ENCODE data around the gene ABCB4. TPM values are rescaled to one million over a fixed set of nuclear protein-coding genes. Genes with fewer than 3 reads are reported as not detected.

Gene ABCB4
- polyA plus RNA-seq, 3 donors from 2014 or later = 0.17 to 0.53 TPM; not detected in 1

DNA sequence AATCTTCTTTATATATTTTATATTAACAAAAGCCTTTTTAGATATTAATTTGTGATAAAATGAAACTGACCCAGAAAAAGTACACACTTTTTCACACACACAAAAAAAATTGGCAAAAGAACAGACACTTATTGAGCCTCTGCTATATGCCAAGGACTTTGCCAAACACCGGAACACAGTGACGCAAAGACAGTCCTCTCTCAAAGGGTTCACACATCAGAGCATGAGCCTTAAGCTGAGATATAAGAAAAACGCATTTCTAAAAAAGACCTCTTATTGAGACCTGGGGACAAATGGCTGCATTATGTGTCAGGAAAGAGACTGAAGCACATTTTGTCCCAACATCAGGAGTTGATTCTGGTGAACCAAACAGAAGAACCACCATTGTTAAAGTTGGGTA lies 24.0 kb upstream of the ABCB4 start:
- Mint-ChIP-seq H3K9me3 (no peaks in the 10 kb centered on the region), H3K4me3 (no peak overlapping the region), H3K36me3 (peaks cover 18 to 22% (median 20%) of the 10 kb centered on the region in 3 donors), H3K27me3 (ENCODE audit: low read depth in 3 of 3) (peaks cover 0 to 5% (median 3%) of the 10 kb centered on the region in 3 donors), H3K4me1 (no peaks in the 10 kb centered on the region), H3K27ac (no peak overlapping the region)
- no peak for DNase-seq

DNA sequence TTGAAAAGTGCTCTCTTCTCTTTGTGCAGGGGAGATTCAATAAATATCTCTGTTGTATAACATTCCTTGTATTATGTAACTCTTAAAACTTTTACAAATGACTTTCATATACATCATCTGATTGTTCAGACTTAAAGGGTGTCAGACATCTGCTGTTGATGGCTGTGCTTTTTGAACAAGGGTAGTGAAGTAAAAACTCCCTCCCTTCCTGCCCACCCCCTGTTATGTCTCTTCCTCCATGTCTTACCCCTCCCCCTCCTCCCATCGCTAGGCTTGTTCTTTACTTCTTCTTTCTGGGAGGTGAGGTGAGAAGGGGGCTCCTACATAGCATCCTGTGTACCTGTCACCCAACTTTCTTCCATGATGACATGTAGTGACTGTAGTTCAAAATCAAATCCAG lies 23.4 kb upstream of the ABCB4 start:
- no peak for DNase-seq
- no peaks in the 10 kb centered on the region for H3K9me3 Mint-ChIP-seq
- H3K27ac Mint-ChIP-seq = no peak overlapping the region
- H3K27me3 Mint-ChIP-seq (ENCODE audit: low read depth in 3 of 3) = peaks cover 0 to 5% (median 3%) of the 10 kb centered on the region in 3 donors
- H3K36me3 Mint-ChIP-seq = peaks cover 17 to 20% (median 18%) of the 10 kb centered on the region in 3 donors
- H3K4me3 Mint-ChIP-seq = no peak overlapping the region
- H3K4me1 Mint-ChIP-seq = no peaks in the 10 kb centered on the region

DNA sequence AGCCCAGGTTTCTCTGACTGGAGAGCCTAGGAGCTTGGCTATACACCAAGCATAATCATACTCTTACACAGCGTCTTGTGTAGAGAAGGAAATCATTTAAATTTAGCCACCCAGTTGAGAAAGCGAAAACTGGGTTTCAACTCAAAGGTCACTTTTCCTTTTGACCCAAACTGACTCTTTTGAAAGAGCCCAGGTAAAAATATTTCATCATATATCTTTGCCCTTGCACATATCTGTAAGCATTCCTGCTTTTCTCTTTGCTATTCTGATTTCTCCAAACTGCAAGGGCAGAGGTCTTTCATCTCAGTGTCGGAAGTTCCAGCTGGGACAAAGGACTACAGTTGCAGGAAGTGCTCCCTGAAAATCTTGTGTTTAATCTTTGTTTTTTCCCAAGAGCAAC lies 22.0 kb upstream of the ABCB4 start:
- Mint-ChIP-seq H3K4me1 (no peaks in the 10 kb centered on the region), H3K27ac (no peak overlapping the region)

DNA sequence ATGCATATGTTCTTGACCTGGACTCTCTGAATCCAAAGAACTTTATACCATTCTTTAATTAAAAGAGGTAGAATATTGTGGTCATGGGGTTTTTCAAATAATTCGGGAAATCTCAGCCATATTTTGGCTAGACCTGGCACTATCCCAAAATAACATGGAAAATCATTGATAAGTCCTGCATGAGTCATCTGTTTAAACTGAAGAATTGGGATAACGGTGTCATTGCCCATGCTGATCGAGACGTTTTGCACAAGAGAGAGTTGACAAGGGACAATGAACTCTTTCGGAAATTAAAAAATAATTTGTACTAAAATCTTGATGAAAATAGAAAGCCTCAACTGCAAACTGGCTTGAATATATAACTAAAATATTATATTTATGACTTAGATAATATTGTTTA lies 19.9 kb upstream of the ABCB4 start:
- Mint-ChIP-seq H3K27ac (no peak overlapping the region), H3K36me3 (peaks cover 5 to 8% (median 7%) of the 10 kb centered on the region in 3 donors), H3K9me3 (peaks cover 0 to 2% (median 0%) of the 10 kb centered on the region in 6 donors), H3K4me1 (no peaks in the 10 kb centered on the region), H3K27me3 (ENCODE audit: low read depth in 3 of 3) (peaks cover 0 to 5% (median 3%) of the 10 kb centered on the region in 3 donors), H3K4me3 (no peak overlapping the region)
- no peak for DNase-seq

More for the DNA sequence above, 22.0 kb upstream of the ABCB4 start:
- H3K36me3 Mint-ChIP-seq = peaks cover 13 to 20% (median 16%) of the 10 kb centered on the region in 3 donors
- H3K27me3 Mint-ChIP-seq (ENCODE audit: low read depth in 3 of 3) = peaks cover 0 to 5% (median 3%) of the 10 kb centered on the region in 3 donors
- no peak overlapping the region for H3K4me3 Mint-ChIP-seq
- DNase-seq = no peak
- no peaks in the 10 kb centered on the region for H3K9me3 Mint-ChIP-seq

DNA sequence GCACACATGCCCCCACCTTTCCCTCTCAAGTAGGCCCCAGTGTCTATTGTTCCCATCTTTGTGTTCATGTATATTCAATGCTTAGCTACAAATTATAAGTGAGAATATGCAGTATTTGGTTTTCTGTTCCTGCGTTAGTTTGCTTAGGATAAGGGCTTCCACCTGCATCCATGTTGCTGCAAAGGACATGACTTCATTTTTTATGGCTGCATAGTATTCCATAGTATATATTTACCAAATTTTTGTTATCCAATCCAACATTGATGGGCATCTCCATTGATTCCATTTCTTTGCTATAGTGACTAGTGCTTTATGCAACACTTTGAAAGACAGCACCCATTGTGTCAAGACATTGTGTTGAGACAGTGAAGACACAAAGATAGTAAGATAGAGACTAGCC lies 19.0 kb upstream of the ABCB4 start:
- no peak for DNase-seq
- Mint-ChIP-seq H3K9me3 (peaks cover 0 to 2% (median 0%) of the 10 kb centered on the region in 6 donors), H3K36me3 (peaks cover 0 to 3% (median 0%) of the 10 kb centered on the region in 3 donors), H3K27ac (no peak overlapping the region), H3K4me3 (no peak overlapping the region), H3K4me1 (no peaks in the 10 kb centered on the region), H3K27me3 (ENCODE audit: low read depth in 3 of 3) (peaks cover 0 to 3% (median 3%) of the 10 kb centered on the region in 3 donors)

DNA sequence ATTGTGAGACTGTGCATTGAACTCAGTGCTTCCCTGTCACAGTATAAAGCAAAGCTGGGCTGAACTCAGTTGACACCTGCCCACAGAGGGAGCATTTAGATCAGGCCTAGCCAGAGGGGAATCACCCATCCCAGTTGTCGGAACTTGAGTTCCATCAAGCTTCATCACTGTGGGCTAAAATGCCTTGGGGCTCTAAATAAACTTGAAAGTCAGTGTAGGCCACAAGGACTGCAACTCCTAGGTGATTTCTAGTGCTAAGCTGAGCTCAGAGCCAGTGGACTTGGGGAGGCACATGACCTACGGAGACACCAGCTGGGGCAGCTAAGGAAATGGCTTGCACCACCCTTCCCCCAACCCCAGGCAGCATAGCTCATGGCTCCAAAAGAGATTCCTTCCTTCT lies 7.7 kb upstream of the ABCB4 start:
- H3K27ac Mint-ChIP-seq = no peak overlapping the region
- peaks cover 0 to 2% (median 0%) of the 10 kb centered on the region in 6 donors for H3K9me3 Mint-ChIP-seq
- H3K4me3 Mint-ChIP-seq = no peak overlapping the region
- H3K4me1 Mint-ChIP-seq = no peaks in the 10 kb centered on the region
- peaks cover 5 to 7% (median 7%) of the 10 kb centered on the region in 3 donors for H3K27me3 Mint-ChIP-seq (ENCODE audit: low read depth in 3 of 3)
- H3K36me3 Mint-ChIP-seq = no peaks in the 10 kb centered on the region
- no peak for DNase-seq

DNA sequence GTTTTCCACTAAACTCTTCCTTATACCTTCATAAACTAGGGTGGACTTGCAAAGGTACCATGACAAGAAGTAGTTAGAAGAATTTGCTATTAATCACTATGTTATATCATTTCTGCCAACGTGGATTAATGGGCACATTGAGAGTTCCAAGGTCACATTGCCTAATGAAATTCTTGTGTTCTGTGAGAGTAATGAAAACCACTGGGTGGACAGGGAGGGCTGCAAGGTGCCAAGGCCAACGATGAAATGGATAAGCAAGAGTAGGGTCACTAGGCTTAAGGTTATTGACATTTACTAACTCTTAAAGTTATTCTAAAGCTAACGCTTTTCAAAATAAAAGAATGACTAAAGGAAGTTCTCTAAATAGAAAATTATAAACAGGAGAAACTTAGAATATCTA lies 6.6 kb upstream of the ABCB4 start:
- DNase-seq = no peak
- Mint-ChIP-seq H3K27ac (no peak overlapping the region), H3K27me3 (ENCODE audit: low read depth in 3 of 3) (peaks cover 5 to 14% (median 10%) of the 10 kb centered on the region in 3 donors), H3K4me3 (no peak overlapping the region), H3K9me3 (peaks cover 0 to 2% (median 0%) of the 10 kb centered on the region in 6 donors), H3K4me1 (no peaks in the 10 kb centered on the region), H3K36me3 (no peaks in the 10 kb centered on the region)

DNA sequence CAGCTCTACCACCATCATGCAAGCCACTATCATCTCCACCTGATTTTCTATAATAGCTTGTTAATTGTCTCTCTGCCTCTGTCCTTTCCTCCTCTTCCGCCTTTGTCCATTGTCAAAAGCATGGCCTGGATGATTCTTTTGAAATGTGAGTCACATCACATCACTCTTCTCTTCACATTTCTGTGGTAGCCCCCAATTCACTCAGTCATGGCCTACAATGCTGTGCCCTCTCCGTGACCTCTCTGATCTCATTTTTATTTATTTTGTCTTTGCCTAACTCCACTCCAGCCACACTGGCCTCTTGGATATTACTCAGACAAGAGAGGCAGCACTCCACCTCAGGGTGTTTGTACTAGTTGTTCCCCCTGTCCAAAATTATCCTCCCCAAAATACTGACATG lies 4.9 kb upstream of the ABCB4 start:
- H3K27ac Mint-ChIP-seq = no peak overlapping the region
- peaks cover 4 to 19% (median 13%) of the 10 kb centered on the region in 3 donors for H3K27me3 Mint-ChIP-seq (ENCODE audit: low read depth in 3 of 3)
- no peak overlapping the region for H3K4me3 Mint-ChIP-seq
- H3K36me3 Mint-ChIP-seq = no peaks in the 10 kb centered on the region
- H3K4me1 Mint-ChIP-seq = peaks cover 4 to 7% of the 10 kb centered on the region in 2 donors
- DNase-seq = no peak
- peaks cover 0 to 2% (median 0%) of the 10 kb centered on the region in 6 donors for H3K9me3 Mint-ChIP-seq

DNA sequence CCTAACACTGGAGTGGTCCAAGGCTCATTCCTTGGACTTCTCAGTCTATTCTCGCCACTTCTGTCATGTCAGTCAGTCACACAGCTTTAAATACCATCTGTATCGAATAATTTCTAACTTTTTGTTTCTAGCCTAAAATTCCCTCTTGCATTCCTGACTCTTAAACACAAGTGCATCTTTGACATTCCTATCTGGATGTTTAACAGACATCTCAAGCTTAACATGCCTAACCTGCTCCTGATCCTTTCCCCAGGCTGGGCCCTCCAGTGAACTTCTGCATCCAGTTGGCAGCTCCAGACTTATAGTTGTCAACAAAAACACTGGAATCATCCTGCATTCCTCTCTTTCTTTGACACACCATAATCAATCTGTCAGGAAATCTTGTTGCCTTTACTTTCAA lies 4.5 kb upstream of the ABCB4 start:
- DNase-seq = no peak
- Mint-ChIP-seq H3K4me1 (peaks cover 7 to 10% of the 10 kb centered on the region in 2 donors), H3K36me3 (no peaks in the 10 kb centered on the region), H3K4me3 (no peak overlapping the region), H3K9me3 (peaks cover 0 to 2% (median 0%) of the 10 kb centered on the region in 6 donors), H3K27me3 (ENCODE audit: low read depth in 3 of 3) (peaks cover 4 to 21% (median 14%) of the 10 kb centered on the region in 3 donors), H3K27ac (no peak overlapping the region)

DNA sequence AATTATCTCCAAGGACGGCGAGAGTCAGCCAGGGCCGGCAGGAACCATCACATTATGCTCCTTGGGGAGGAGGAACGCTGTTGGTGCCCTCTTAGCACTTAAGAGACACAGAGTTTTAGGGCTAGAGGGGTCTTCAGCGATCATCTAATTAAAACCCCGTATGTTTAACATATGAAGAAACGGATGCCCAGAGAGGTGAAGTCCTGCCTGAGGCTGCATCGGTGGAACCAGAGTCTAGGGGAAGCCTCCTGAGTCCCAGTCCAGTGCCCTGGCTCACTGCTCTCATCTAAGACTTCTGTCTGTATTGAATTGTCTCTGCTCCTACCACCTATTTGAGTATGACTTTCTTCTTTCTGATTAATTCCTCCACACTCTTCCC lies 688 bp upstream of the ABCB4 start:
- peaks cover 13 to 17% of the 10 kb centered on the region in 2 donors for H3K4me1 Mint-ChIP-seq
- H3K9me3 Mint-ChIP-seq = no peaks in the 10 kb centered on the region
- peak overlapping the region; percentile 16 to 67 (median 43) for H3K4me3 Mint-ChIP-seq
- no peaks in the 10 kb centered on the region for H3K36me3 Mint-ChIP-seq
- no peak overlapping the region for H3K27ac Mint-ChIP-seq
- H3K27me3 Mint-ChIP-seq (ENCODE audit: low read depth in 3 of 3) = peaks cover 2 to 29% (median 11%) of the 10 kb centered on the region in 3 donors
- DNase-seq = no peak

DNA sequence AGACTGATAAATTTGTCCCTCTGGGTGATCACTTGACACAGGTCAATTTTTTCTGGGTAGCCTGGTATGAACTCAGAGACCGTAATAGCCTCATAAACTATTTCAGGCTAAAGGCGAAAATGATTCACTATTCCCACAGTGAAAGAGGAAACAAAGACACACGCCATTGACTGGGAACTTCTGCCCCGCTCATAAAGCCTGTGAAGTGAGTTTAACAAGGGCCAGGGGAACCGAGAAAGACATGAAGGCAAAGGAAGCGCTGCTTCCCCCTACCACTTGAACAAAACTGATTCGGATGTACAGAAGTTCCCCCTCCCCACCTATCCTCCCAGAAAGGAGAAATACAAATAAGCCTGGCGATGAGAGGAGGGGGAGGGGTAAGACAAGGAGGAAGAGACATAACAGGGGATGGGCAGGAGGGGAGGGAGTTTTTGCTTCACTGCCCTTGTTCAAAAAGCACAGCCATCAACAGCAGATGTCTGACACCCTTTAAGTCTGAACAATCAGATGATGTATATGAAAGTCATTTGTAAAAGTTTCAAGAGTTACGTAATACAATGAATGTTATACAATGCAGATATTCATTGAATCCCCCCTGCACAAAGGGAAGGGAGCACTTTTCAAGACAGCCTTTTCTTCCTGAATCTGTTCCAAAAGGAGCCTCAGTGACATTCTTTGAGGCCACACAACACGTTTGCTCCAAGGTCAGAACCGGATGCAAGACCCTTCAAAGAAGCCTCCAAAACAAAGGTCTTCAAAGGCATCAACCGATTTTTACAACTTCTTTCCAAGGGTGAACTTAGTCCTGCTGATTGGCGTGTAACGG lies 734 bp downstream of the ABCB4 start:
- no peaks in the 10 kb centered on the region for H3K36me3 Mint-ChIP-seq
- H3K4me1 Mint-ChIP-seq = peaks cover 13 to 17% of the 10 kb centered on the region in 2 donors
- peak overlapping the region; percentile 42 to 63 (median 58) for H3K4me3 Mint-ChIP-seq
- no peak overlapping the region for H3K27ac Mint-ChIP-seq
- peaks cover 0 to 3% (median 0%) of the 10 kb centered on the region in 6 donors for H3K9me3 Mint-ChIP-seq
- peaks cover 2 to 31% (median 11%) of the 10 kb centered on the region in 3 donors for H3K27me3 Mint-ChIP-seq (ENCODE audit: low read depth in 3 of 3)
- DNase-seq = peak in 1 of 3 donors; percentile 6

DNA sequence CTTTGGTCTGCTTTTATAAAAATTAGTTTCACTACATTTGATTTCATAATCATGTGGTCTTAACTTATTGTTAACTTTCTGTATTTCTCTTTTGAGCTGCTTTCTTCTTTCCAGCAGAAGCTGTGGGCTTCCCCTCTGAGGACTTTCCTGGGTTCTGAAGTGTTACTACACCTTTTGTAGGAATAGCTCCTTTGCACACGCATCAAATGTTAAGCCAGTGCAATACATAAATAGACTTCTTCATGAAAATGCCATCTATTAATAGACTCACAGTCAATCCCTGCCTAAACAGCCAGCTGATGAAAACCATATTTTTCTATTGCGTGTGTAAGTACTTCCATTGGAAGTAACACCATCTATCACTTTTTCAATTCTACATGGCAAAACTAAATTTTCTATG lies 1.5 kb downstream of the ABCB4 start:
- DNase-seq = no peak
- H3K27me3 Mint-ChIP-seq (ENCODE audit: low read depth in 3 of 3) = peaks cover 2 to 35% (median 11%) of the 10 kb centered on the region in 3 donors
- no peaks in the 10 kb centered on the region for H3K36me3 Mint-ChIP-seq
- no peak overlapping the region for H3K27ac Mint-ChIP-seq
- H3K4me3 Mint-ChIP-seq = no peak overlapping the region
- H3K9me3 Mint-ChIP-seq = peaks cover 0 to 3% (median 0%) of the 10 kb centered on the region in 6 donors
- peaks cover 13 to 17% of the 10 kb centered on the region in 2 donors for H3K4me1 Mint-ChIP-seq

DNA sequence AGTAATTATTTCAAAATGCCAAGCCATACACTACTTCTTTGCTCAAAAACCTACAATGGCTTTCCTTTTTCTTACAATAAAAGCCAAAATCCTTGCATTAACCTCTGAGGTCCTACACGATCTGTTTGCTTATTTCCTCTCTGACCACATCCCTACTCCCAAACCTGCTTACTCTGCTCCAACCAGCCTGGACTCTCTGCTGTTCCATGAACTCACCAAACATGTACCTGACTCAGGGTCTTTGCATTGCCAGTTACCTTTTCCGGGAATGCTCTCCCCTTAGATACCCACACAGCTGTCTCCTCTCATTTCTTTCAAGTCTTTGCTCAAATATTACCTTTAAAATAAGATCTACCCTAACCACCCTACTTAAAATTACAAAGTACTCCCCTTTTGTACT lies 2.3 kb downstream of the ABCB4 start:
- Mint-ChIP-seq H3K4me3 (no peak overlapping the region), H3K36me3 (no peaks in the 10 kb centered on the region), H3K27ac (no peak overlapping the region), H3K27me3 (ENCODE audit: low read depth in 3 of 3) (peaks cover 2 to 35% (median 13%) of the 10 kb centered on the region in 3 donors), H3K9me3 (peaks cover 0 to 3% (median under 1%) of the 10 kb centered on the region in 6 donors), H3K4me1 (peaks cover 13 to 17% of the 10 kb centered on the region in 2 donors)
- no peak for DNase-seq

DNA sequence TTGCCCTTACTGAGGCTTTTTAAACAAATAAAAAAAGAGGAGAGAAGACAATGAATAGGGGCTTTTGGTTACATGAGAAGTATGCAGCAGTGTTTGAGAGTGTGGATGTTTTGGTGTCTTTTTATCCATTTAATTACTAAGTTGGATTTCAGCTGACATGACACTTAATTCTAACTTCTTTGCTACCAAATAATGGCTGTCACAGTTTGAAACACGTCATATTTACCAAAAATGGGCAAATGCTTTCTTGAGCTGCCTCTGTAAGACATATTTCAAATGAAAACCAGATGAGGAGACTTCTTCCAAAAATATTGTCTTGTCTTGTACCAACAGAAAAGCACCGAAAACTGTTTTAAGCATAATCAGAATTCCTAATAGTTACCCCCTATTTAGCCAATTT lies 4.0 kb downstream of the ABCB4 start:
- DNase-seq = no peak
- no peaks in the 10 kb centered on the region for H3K36me3 Mint-ChIP-seq
- peaks cover 13 to 16% of the 10 kb centered on the region in 2 donors for H3K4me1 Mint-ChIP-seq
- peaks cover 0 to 4% (median 1%) of the 10 kb centered on the region in 6 donors for H3K9me3 Mint-ChIP-seq
- no peak overlapping the region for H3K27ac Mint-ChIP-seq
- H3K27me3 Mint-ChIP-seq (ENCODE audit: low read depth in 3 of 3) = peaks cover 4 to 29% (median 6%) of the 10 kb centered on the region in 3 donors
- no peak overlapping the region for H3K4me3 Mint-ChIP-seq
